Transverse colon (tissue), 3 donors: ENCODE measurements around the gene GNA12.

Experiments
- POLR2A ChIP-seq: fragments of 450-650 bp; IDR thresholded peaks from one replicate; pipeline ENCODE4 v1.6.1; 2016; ENCODE audit warnings: antibody characterized with exemption, mild to moderate bottlenecking, moderate library complexity
- TF ChIP-seq, protein P1 (sequence below), 5 experiments: fragments of 200-600 bp in 3 of 5; fragments of 450-650 bp in 2 of 5; sonication (generic) in 3 of 5; IDR thresholded peaks; 1 replicate in 2 of 5; 2 replicates in 3 of 5; pipeline ENCODE4 v1.5.1; 2016 to 2017; ENCODE audit warnings: antibody characterized with exemption in 5 of 5, inconsistent platforms in 3 of 5, mild to moderate bottlenecking in 2 of 5, moderate library complexity in 1 of 5

DNA sequence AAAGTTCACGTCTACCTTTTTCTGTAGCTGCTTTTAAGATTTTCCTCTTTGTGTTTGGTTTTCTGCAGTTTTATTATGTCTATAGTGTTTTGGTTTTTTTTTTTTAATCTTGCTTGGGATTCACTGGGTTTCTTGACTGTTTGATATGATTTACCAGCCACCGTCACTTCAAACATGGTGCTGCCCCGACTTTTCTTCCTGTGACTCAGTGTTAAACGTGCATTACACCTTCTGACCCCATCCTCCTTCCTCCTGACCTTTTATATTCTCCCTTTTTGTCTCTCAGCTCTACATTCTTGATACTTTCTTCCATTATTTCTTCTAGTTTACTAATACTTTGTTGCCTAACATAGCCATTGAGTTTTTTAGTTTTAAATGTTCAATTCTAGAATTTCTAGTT lies 61.5 kb downstream of the GNA12 start:
- TF ChIP-seq, protein P1, sequence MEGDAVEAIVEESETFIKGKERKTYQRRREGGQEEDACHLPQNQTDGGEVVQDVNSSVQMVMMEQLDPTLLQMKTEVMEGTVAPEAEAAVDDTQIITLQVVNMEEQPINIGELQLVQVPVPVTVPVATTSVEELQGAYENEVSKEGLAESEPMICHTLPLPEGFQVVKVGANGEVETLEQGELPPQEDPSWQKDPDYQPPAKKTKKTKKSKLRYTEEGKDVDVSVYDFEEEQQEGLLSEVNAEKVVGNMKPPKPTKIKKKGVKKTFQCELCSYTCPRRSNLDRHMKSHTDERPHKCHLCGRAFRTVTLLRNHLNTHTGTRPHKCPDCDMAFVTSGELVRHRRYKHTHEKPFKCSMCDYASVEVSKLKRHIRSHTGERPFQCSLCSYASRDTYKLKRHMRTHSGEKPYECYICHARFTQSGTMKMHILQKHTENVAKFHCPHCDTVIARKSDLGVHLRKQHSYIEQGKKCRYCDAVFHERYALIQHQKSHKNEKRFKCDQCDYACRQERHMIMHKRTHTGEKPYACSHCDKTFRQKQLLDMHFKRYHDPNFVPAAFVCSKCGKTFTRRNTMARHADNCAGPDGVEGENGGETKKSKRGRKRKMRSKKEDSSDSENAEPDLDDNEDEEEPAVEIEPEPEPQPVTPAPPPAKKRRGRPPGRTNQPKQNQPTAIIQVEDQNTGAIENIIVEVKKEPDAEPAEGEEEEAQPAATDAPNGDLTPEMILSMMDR (IDR thresholded peaks at IDR 0.05), result no peak
- no peak for TF ChIP-seq POLR2A
